HepG2 (cell line): ENCODE data around the gene MARVELD3. TPM values are rescaled to one million over a fixed set of nuclear protein-coding genes. Genes with fewer than 3 reads are reported as not detected.
A peak's percentile ranks its signal among the peaks of the same experiment; 100 is the strongest.

Source experiments
- ARID5B ChIP-seq: IDR thresholded peaks from 2 replicates; pipeline ENCODE4 v1.4.0; 2020; ENCODE audit warnings: mild to moderate bottlenecking, missing genetic modification reagents
- EP300 ChIP-seq, 3 experiments: sonication (generic) in 1 of 3; formaldehyde crosslinking in 1 of 3; IDR thresholded peaks; 2 replicates each; pipeline versions ENCODE4 v1.5.1 to v1.6.1; 2011 to 2020; ENCODE audit warnings: low read depth in 2 of 3, low read length in 2 of 3, borderline replicate concordance in 1 of 3, improper control_type of control experiment in 1 of 3, mild to moderate bottlenecking in 1 of 3, missing genetic modification reagents in 1 of 3, moderate library complexity in 1 of 3
- HDAC1 ChIP-seq: sonication (generic); formaldehyde crosslinking; IDR thresholded peaks from 2 replicates; pipeline ENCODE4 v1.5.1; 2020; ENCODE audit warnings: mild to moderate bottlenecking, missing genetic modification reagents
- KAT2B ChIP-seq: fragments of 150-350 bp; IDR thresholded peaks from 2 replicates; pipeline ENCODE4 v1.6.1; 2014; ENCODE audit warnings: low read depth, low read length, borderline replicate concordance
- MTF1 ChIP-seq: sonication (generic); formaldehyde crosslinking; IDR thresholded peaks from 2 replicates; pipeline ENCODE4 v1.5.0; 2020; ENCODE audit warnings: missing genetic modification reagents
- MXD3 ChIP-seq: IDR thresholded peaks from 2 replicates; pipeline ENCODE4 v1.6.1; 2016; ENCODE audit warnings: mild to moderate bottlenecking, missing biosample characterization, missing genetic modification reagents
- PHF5A ChIP-seq: IDR thresholded peaks from one replicate; pipeline ENCODE4 v1.6.1; 2018; ENCODE audit warnings: low read depth, missing genetic modification reagents; ENCODE audit not compliant: unreplicated experiment
- SKIL ChIP-seq: sonication (generic); formaldehyde crosslinking; IDR thresholded peaks from 2 replicates; pipeline ENCODE4 v1.8.0; 2022; ENCODE audit warnings: missing genetic modification reagents, mild to moderate bottlenecking, moderate library complexity, borderline replicate concordance
- TAF1 ChIP-seq: sonication (generic); formaldehyde crosslinking; IDR thresholded peaks from 2 replicates; pipeline ENCODE4 v1.4.0; 2020; ENCODE audit warnings: missing genetic modification reagents
- YY1 ChIP-seq: IDR thresholded peaks from 2 replicates; pipeline ENCODE4 v1.6.1; 2011; ENCODE audit warnings: low read length, low read depth, moderate library complexity, mild to moderate bottlenecking; ENCODE audit not compliant: insufficient read depth, insufficient replicate concordance
- ZBTB20 ChIP-seq: sonication (generic); formaldehyde crosslinking; IDR thresholded peaks from 2 replicates; pipeline ENCODE4 v1.8.1; 2023; ENCODE audit warnings: missing genetic modification reagents, low read depth, mild to moderate bottlenecking, borderline replicate concordance
- ZMYM2 ChIP-seq: sonication (generic); formaldehyde crosslinking; IDR thresholded peaks from 2 replicates; pipeline ENCODE4 v1.8.0; 2022; ENCODE audit warnings: mild to moderate bottlenecking, missing genetic modification reagents
- ZMYM3 ChIP-seq: sonication (generic); formaldehyde crosslinking; IDR thresholded peaks from 2 replicates; pipeline ENCODE4 v1.5.1; 2020; ENCODE audit warnings: mild to moderate bottlenecking, missing genetic modification reagents
- ZNF136 ChIP-seq: sonication (generic); formaldehyde crosslinking; IDR thresholded peaks from 2 replicates; pipeline ENCODE4 v1.8.1; 2022; ENCODE audit warnings: low read depth, mild to moderate bottlenecking, moderate library complexity, missing genetic modification reagents
- ZNF24 ChIP-seq: fragments of 450-650 bp; IDR thresholded peaks from 2 replicates; pipeline ENCODE4 v1.6.1; 2017; ENCODE audit warnings: antibody characterized with exemption, mild to moderate bottlenecking
- ZNF350 ChIP-seq: sonication (generic); formaldehyde crosslinking; IDR thresholded peaks from 2 replicates; pipeline ENCODE4 v1.4.0; 2020; ENCODE audit warnings: mild to moderate bottlenecking, low read depth, missing genetic modification reagents, borderline replicate concordance
- ZNF44 ChIP-seq: sonication (generic); formaldehyde crosslinking; IDR thresholded peaks from 2 replicates; pipeline ENCODE4 v1.5.1; 2020; ENCODE audit warnings: mild to moderate bottlenecking, missing genetic modification reagents
- ZNF770 ChIP-seq: sonication (generic); formaldehyde crosslinking; IDR thresholded peaks from 2 replicates; pipeline ENCODE4 v1.5.0; 2020; ENCODE audit warnings: mild to moderate bottlenecking, missing genetic modification reagents
- ZNF83 ChIP-seq: sonication (generic); formaldehyde crosslinking; IDR thresholded peaks from 2 replicates; pipeline ENCODE4 v1.4.0; 2020; ENCODE audit warnings: missing genetic modification reagents, mild to moderate bottlenecking, borderline replicate concordance
- polyA plus RNA-seq, 8 experiments: library from polyadenylated mRNA; depleted of rRNA in 3 of 8; stranded (reverse) in 7 of 8; unstranded in 1 of 8; fragments of >200 nt; fragmentation: Illumina TruSeq in 4 of 8; extraction: Trizol in 4 of 8; gene quantifications; 2 replicates each; pipeline versions ENCODE4 v1.2.1 to v1.2.3, GENCODE V29; 2011 to 2016; ENCODE audit warnings: low read depth in 4 of 8, missing spikeins in 1 of 8, mixed read lengths in 1 of 8; ENCODE audit not compliant: insufficient read depth in 1 of 8
- total RNA-seq, 5 experiments: library from RNA; depleted of rRNA; stranded (reverse); fragments of >200 nt; fragmentation: Illumina TruSeq; extraction: Trizol; gene quantifications; 2 replicates each; pipeline ENCODE4 v1.2.3, GENCODE V29; 2016; ENCODE audit warnings: low read depth in 1 of 5

MARVELD3 gene
- total and polyA plus RNA-seq, 2 of the 13 experiments (the other 11 are each of a cell fraction or from before 2014, with no cell fraction given): 4.8 to 5.6 TPM

GRCh38 chr16:71670537-71670936 lies 44.6 kb downstream of the MARVELD3 start (continued):
- peak; percentile 58; the same call in 1 of the 2 replicates for TF ChIP-seq SKIL
- 0 out of 2 replicates have a peak, but pooled peaks have one; percentile 22 for TF ChIP-seq ZNF770
- no peak for TF ChIP-seq ZNF24
- peak; percentile 25 for TF ChIP-seq YY1
- no peak for TF ChIP-seq KAT2B
- peak; percentile 63 for TF ChIP-seq ZMYM3
- TF ChIP-seq ZNF83 (CRISPR knock-in tag): no peak
- peak; percentile 24 for TF ChIP-seq PHF5A (CRISPR knock-in tag)
- no peak for TF ChIP-seq MTF1
- peak; percentile 64; the same call in 1 of the 2 replicates for TF ChIP-seq ZNF350
- TF ChIP-seq EP300 (IDR thresholded peaks at IDR 0.05; ENCODE audit: low read depth in 2 of 2, low read length in 2 of 2): peak; percentile 56 to 62; a peak in 3 of 4 replicates
- TF ChIP-seq EP300 (CRISPR knock-in tag; IDR thresholded peaks at IDR 0.05; ENCODE audit: borderline replicate concordance): no peak
- TF ChIP-seq HDAC1 (CRISPR knock-in tag): peak; percentile 40; the same call in 1 of the 2 replicates
- TF ChIP-seq ZNF136 (CRISPR knock-in tag): no peak
- no peak for TF ChIP-seq MXD3 (CRISPR knock-in tag)
- 0 out of 2 replicates have a peak, but pooled peaks have one; percentile 48 for TF ChIP-seq ARID5B (CRISPR knock-in tag)
- TF ChIP-seq ZMYM2 (CRISPR knock-in tag): peak; percentile 58; the same call in 1 of the 2 replicates
- peak; percentile 70; the same call in 1 of the 2 replicates for TF ChIP-seq ZBTB20 (CRISPR knock-in tag)
- TF ChIP-seq TAF1: no peak
- TF ChIP-seq ZNF44 (CRISPR knock-in tag): no peak
